SU-DHL-6 (cell line): ENCODE measurements around the gene TNIP1.

Experiments used
- H2AFZ ChIP-seq: fragments of 200-600 bp; sonication (generic); 2 replicates; pipeline ENCODE4 v1.6.1; 2014; ENCODE audit warnings: low read depth, mild to moderate bottlenecking, moderate library complexity, mixed read lengths, antibody characterized with exemption, low read length; ENCODE audit not compliant: severe bottlenecking
- H3F3A ChIP-seq: fragments of 200-600 bp; shearing (Covaris generic); 2 replicates; pipeline ENCODE4 v1.6.0; 2016; ENCODE audit warnings: antibody characterized with exemption, mild to moderate bottlenecking; ENCODE audit not compliant: insufficient read depth
- H3K27ac ChIP-seq: fragments of 200-600 bp; sonication (generic); 2 replicates; pipeline ENCODE4 v1.5.1; 2016; ENCODE audit warnings: low read depth, mild to moderate bottlenecking, low read length, moderate library complexity, mixed read lengths
- H3K27me3 ChIP-seq: fragments of 200-600 bp; sonication (generic), shearing (Covaris generic); 2 replicates; pipeline ENCODE4 v1.6.0; 2014; ENCODE audit warnings: mild to moderate bottlenecking, low read length
- H3K36me3 ChIP-seq: fragments of 200-600 bp; sonication (generic); 2 replicates; pipeline ENCODE4 v1.6.1; 2014; ENCODE audit warnings: mild to moderate bottlenecking, low read length, mixed read lengths
- H3K4me2 ChIP-seq: fragments of 300-600, 200-600 bp; shearing (Covaris generic), sonication (generic); 2 replicates; pipeline ENCODE4 v1.6.0; 2014; ENCODE audit warnings: low read length, low read depth, mild to moderate bottlenecking; ENCODE audit not compliant: poor library complexity, severe bottlenecking
- H3K4me3 ChIP-seq: fragments of 200-600 bp; sonication (generic); 2 replicates; pipeline ENCODE4 v1.5.1; 2014; ENCODE audit warnings: antibody characterized with exemption, low read length, mild to moderate bottlenecking, mixed read lengths; ENCODE audit not compliant: insufficient read depth, poor library complexity, severe bottlenecking
- H3K79me2 ChIP-seq: fragments of 200-600 bp; sonication (generic); 2 replicates; pipeline ENCODE4 v1.6.1; 2014; ENCODE audit warnings: mild to moderate bottlenecking, low read length, moderate library complexity; ENCODE audit not compliant: insufficient read depth
- H3K9ac ChIP-seq: fragments of 200-600 bp; sonication (generic); 2 replicates; pipeline ENCODE4 v1.7.0; 2014; ENCODE audit warnings: mild to moderate bottlenecking, low read length
- H3K9me2 ChIP-seq: fragments of 200-600 bp; sonication (generic); replicated peaks from 2 replicates; pipeline ENCODE4 v1.6.1; 2014; ENCODE audit warnings: low read length; ENCODE audit not compliant: insufficient read depth
- H3K9me3 ChIP-seq: fragments of 200-600 bp; sonication (generic); 2 replicates; pipeline ENCODE4 v1.6.1; 2014; ENCODE audit warnings: low read length, mixed read lengths; ENCODE audit not compliant: insufficient read depth
- H4K20me1 ChIP-seq: fragments of 200-600 bp; sonication (generic); 2 replicates; pipeline ENCODE4 v1.6.1; 2014; ENCODE audit warnings: low read depth, mild to moderate bottlenecking, antibody characterized with exemption, low read length, moderate library complexity, mixed read lengths
- EZH2phosphoT487 ChIP-seq: fragments of 200-600 bp; sonication (generic), shearing (Covaris generic); conservative IDR thresholded peaks from 2 replicates; pipeline ENCODE4 v1.6.1; 2018; ENCODE audit warnings: mild to moderate bottlenecking, antibody characterized with exemption, low read length, moderate library complexity, mixed read lengths
- TF ChIP-seq, protein P1 (sequence below): fragments of 200-600 bp; sonication (generic); IDR thresholded peaks from one replicate; pipeline ENCODE4 v1.5.1; 2017; ENCODE audit warnings: antibody characterized with exemption, mild to moderate bottlenecking, low read length, moderate library complexity; ENCODE audit not compliant: insufficient read depth, poor library complexity, severe bottlenecking

The TNIP1 gene

DNA sequence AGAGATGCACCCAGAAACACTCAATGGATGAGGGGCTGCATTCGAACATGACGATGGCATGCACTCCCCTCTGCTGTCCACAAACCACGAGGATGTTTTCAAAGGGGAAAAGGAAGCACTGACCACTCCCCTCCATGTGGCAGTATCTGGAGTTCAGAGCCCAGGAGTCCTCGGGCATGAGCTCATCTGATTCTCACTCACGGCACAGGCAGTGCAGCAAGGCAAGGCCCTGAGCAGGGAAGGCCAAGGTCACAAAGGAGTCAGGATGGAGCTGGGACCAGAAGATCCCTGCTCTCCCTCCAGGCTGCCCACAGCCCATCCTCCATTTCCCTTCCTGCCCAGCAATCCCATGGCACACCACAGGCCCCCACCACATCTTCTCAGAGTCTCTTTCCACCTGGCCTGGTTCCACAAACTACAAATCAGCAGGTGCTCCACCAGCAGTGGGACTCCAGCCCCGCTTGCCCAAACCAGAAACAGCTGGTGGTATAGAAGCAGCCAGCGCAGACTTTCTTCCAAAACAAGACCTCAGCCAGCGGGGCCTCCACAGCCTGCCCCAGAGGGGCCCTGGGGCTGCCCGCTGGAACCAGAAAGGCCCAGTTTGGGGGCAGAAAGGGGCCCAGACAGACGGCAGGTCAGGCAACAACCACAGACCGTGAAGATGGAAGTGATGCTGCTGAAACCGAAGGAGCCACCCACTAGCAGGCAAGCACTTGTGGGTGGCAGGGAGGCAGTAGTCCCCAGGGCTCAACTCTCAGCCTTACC, 12.2 kb downstream of the TNIP1 start:
- H3K27me3 ChIP-seq = no peaks in the 10 kb centered on the region
- peak overlapping the region; percentile 42 for H3K4me2 ChIP-seq
- no peak overlapping the region for H3K4me3 ChIP-seq
- H3F3A ChIP-seq = peaks cover 10% of the 10 kb centered on the region; the same call in 1 of the 2 replicates
- peaks cover 90% of the 10 kb centered on the region for H3K79me2 ChIP-seq
- peak overlapping the region; percentile 37 for H3K9ac ChIP-seq
- no peaks in the 10 kb centered on the region for H3K9me3 ChIP-seq
- H3K9me2 ChIP-seq = no peaks in the 10 kb centered on the region
- H2AFZ ChIP-seq = no peak overlapping the region
- no peak for TF ChIP-seq EZH2phosphoT487
- TF ChIP-seq, protein P1, sequence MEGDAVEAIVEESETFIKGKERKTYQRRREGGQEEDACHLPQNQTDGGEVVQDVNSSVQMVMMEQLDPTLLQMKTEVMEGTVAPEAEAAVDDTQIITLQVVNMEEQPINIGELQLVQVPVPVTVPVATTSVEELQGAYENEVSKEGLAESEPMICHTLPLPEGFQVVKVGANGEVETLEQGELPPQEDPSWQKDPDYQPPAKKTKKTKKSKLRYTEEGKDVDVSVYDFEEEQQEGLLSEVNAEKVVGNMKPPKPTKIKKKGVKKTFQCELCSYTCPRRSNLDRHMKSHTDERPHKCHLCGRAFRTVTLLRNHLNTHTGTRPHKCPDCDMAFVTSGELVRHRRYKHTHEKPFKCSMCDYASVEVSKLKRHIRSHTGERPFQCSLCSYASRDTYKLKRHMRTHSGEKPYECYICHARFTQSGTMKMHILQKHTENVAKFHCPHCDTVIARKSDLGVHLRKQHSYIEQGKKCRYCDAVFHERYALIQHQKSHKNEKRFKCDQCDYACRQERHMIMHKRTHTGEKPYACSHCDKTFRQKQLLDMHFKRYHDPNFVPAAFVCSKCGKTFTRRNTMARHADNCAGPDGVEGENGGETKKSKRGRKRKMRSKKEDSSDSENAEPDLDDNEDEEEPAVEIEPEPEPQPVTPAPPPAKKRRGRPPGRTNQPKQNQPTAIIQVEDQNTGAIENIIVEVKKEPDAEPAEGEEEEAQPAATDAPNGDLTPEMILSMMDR = no peak
- no peaks in the 10 kb centered on the region for H3K36me3 ChIP-seq
- H4K20me1 ChIP-seq = no peaks in the 10 kb centered on the region
- peak overlapping the region; percentile 77 for H3K27ac ChIP-seq

DNA sequence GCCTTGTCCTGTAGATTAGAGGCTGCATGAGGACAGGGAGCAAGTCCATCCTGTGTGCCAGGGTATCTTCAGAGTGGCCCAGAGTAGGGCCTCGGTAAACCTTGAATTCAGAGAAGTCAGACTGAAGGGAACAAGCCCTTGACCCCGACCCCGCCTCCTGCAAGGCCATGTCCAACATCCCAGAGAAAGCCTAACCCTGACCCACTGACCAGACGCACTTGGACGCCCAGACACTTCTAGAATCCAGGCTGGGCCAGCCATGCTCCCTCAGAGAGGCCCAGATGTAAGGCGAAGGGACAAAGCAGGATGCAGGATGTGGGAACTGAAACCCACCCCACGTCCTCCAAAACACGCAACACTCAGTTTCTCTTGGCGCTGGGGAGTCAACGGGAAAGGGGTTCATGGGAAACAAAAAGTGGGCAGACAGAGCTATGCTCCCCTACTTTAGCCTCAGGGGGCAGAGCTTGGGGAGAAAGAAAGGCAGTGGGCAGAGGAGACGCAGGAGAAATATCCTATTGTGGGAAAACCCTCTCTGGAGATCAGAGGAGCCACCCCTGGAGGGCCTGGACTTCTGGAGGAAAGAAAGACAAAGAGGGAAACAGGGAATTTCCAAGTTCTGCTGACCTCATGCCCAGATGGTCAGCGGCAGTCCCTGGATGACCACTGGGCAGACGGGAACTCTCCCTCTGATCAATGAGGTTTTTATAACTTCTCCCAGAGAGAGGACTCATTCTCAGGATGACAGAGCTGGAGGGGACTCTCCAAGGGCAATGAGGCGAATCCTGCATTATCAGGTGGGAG, 13.0 kb downstream of the TNIP1 start:
- Histone ChIP-seq H4K20me1 (no peaks in the 10 kb centered on the region), H3K36me3 (no peaks in the 10 kb centered on the region), H3K27ac (peak overlapping the region; percentile 77)

DNA sequence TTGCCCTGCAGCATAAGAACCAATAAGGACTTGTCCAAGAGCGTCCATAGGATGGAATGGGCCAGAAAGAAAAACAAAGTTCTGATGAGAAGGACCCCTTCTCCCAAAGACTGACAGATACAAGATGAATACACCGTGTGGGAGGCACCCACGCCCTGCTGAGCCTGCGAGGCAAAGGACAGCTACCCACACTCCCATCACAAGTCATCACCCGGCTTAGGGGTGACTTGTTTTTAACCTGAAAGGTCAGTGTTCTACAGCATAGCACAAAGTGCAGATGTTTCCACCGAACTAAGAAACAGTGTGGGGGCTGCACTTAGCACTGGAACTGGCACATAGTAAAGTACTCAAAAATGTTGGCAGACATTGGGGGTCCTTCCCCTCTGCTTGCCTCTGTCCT, 13.9 kb downstream of the TNIP1 start:
- Histone ChIP-seq H4K20me1 (no peaks in the 10 kb centered on the region), H3K27me3 (no peaks in the 10 kb centered on the region), H3K9me2 (no peaks in the 10 kb centered on the region), H3K27ac (no peak overlapping the region; the same call in 1 of the 2 replicates), H3K9ac (no peak overlapping the region), H3K4me2 (no peak overlapping the region), H3K9me3 (no peaks in the 10 kb centered on the region), H3K79me2 (peaks cover 73% of the 10 kb centered on the region), H3F3A (peaks cover 10% of the 10 kb centered on the region; the same call in 1 of the 2 replicates), H3K4me3 (no peak overlapping the region), H3K36me3 (no peaks in the 10 kb centered on the region), H2AFZ (no peak overlapping the region)
- TF ChIP-seq, protein P1 = no peak
- TF ChIP-seq EZH2phosphoT487 = no peak

More for the DNA sequence above, 13.0 kb downstream of the TNIP1 start:
- no peak overlapping the region for H3K4me3 ChIP-seq
- H3K27me3 ChIP-seq = no peaks in the 10 kb centered on the region
- no peak overlapping the region for H3K4me2 ChIP-seq
- H3K9ac ChIP-seq = peak overlapping the region; percentile 37; the same call in 1 of the 2 replicates
- TF ChIP-seq, protein P1 = no peak
- no peak for TF ChIP-seq EZH2phosphoT487
- H3F3A ChIP-seq = peaks cover 10% of the 10 kb centered on the region; the same call in 1 of the 2 replicates
- no peaks in the 10 kb centered on the region for H3K9me3 ChIP-seq
- no peak overlapping the region for H2AFZ ChIP-seq
- no peaks in the 10 kb centered on the region for H3K9me2 ChIP-seq
- H3K79me2 ChIP-seq = peaks cover 82% of the 10 kb centered on the region
